GM19397 (cell line): ENCODE measurements around the gene NPTXR.
"Not testable (repeated sequence)": the region's sequence is repeated elsewhere in the genome, so short reads cannot be mapped to it uniquely, and the experiment has no call there.

Experiments used
- ATAC-seq: cut with Tn5 transposase; IDR thresholded peaks from one replicate; pipeline ENCODE4 v1.9.1; 2021; ENCODE audit warnings: mild to moderate bottlenecking, moderate library complexity; ENCODE audit not compliant: unreplicated experiment

Gene NPTXR

GRCh38 chr22:38868886-38869381 lies 25.1 kb upstream of the NPTXR start:
- no peak for ATAC-seq

- ATAC-seq, result no peak
Observed at GRCh38 chr22:38868286-38868721, 24.5 kb upstream of the NPTXR start.

- no peak for ATAC-seq
Observed at GRCh38 chr22:38867471-38868285, 23.9 kb upstream of the NPTXR start.

- no peak for ATAC-seq
Observed at GRCh38 chr22:38867124-38867455, 23.3 kb upstream of the NPTXR start.

GRCh38 chr22:38866399-38867123 lies 22.7 kb upstream of the NPTXR start:
- no peak for ATAC-seq

- no peak for ATAC-seq
Observed at GRCh38 chr22:38866024-38866398, 22.2 kb upstream of the NPTXR start.

GRCh38 chr22:38865201-38866023 lies 21.6 kb upstream of the NPTXR start:
- ATAC-seq, result no peak

GRCh38 chr22:38864361-38865191 lies 20.7 kb upstream of the NPTXR start:
- no peak for ATAC-seq

GRCh38 chr22:38863531-38864131 lies 19.8 kb upstream of the NPTXR start:
- no peak for ATAC-seq

GRCh38 chr22:38862375-38863329 lies 18.8 kb upstream of the NPTXR start:
- ATAC-seq, result no peak

- ATAC-seq, result no peak
Observed at GRCh38 chr22:38861927-38862326, 18.1 kb upstream of the NPTXR start.

GRCh38 chr22:38861170-38861876 lies 17.5 kb upstream of the NPTXR start:
- ATAC-seq, result no peak

GRCh38 chr22:38860283-38861169 lies 16.7 kb upstream of the NPTXR start:
- no peak for ATAC-seq

GRCh38 chr22:38859581-38860282 lies 15.9 kb upstream of the NPTXR start:
- ATAC-seq, result no peak

GRCh38 chr22:38858492-38858891 lies 14.7 kb upstream of the NPTXR start:
- ATAC-seq, result no peak

- ATAC-seq, result not testable (repeated sequence)
Observed at GRCh38 chr22:38854476-38854875, 10.6 kb upstream of the NPTXR start.

- not testable (repeated sequence) for ATAC-seq
Observed at GRCh38 chr22:38853883-38854282, 10.1 kb upstream of the NPTXR start.
